Astrocyte (in vitro differentiated cells and primary cell): Measurements from ENCODE around the gene NDEL1. TPM values are rescaled to one million over a fixed set of nuclear protein-coding genes. Genes with fewer than 3 reads are reported as not detected.

Experiments used
- DNase-seq: peaks from one replicate; pipeline ENCODE4 v3.0.0-alpha.2; 2010; ENCODE audit warnings: low read depth
- FAIRE-seq: peaks from 2 replicates; lab custom pipeline; 2011; peaks lifted over from hg19 to GRCh38; lab: Jason Lieb, UNC
- H2AFZ ChIP-seq: 2 replicates; pipeline ENCODE4 v1.6.0; 2012; ENCODE audit warnings: low read depth, low read length, inconsistent platforms
- H3K27ac ChIP-seq: 2 replicates; pipeline ENCODE4 v1.5.1; 2011; ENCODE audit warnings: low read depth, low read length, inconsistent platforms
- H3K27me3 ChIP-seq: 2 replicates; pipeline ENCODE4 v1.6.0; 2011; ENCODE audit warnings: low read length, inconsistent platforms; ENCODE audit not compliant: insufficient read depth
- H3K36me3 ChIP-seq: 2 replicates; pipeline ENCODE4 v1.5.1; 2011; ENCODE audit warnings: low read length, inconsistent platforms; ENCODE audit not compliant: insufficient read depth
- H3K4me1 ChIP-seq: 2 replicates; pipeline ENCODE4 v1.5.1; 2011; ENCODE audit warnings: low read length, inconsistent platforms; ENCODE audit not compliant: insufficient read depth
- H3K4me2 ChIP-seq: 2 replicates; pipeline ENCODE4 v1.6.0; 2012; ENCODE audit warnings: low read length, inconsistent platforms
- H3K4me3 ChIP-seq: 2 replicates; pipeline ENCODE4 v1.5.1; 2011; ENCODE audit warnings: low read depth, mild to moderate bottlenecking, low read length, inconsistent platforms; ENCODE audit not compliant: insufficient read depth
- H3K79me2 ChIP-seq: 2 replicates; pipeline ENCODE4 v1.6.0; 2012; ENCODE audit warnings: mild to moderate bottlenecking, low read length, inconsistent platforms; ENCODE audit not compliant: insufficient read depth
- H3K9ac ChIP-seq: 2 replicates; pipeline ENCODE4 v1.6.0; 2012; ENCODE audit warnings: mild to moderate bottlenecking, low read length, inconsistent platforms
- H3K9me3 ChIP-seq: 2 replicates; pipeline ENCODE4 v1.5.1; 2012; ENCODE audit warnings: low read depth, mild to moderate bottlenecking, low read length, inconsistent platforms; ENCODE audit not compliant: insufficient read depth
- H4K20me1 ChIP-seq: 2 replicates; pipeline ENCODE4 v1.6.0; 2012; ENCODE audit warnings: low read length, inconsistent platforms; ENCODE audit not compliant: insufficient read depth
- H3K27ac Mint-ChIP-seq: one replicate; pipeline ENCODE4 v1.8.0; 2021; ENCODE audit warnings: mild to moderate bottlenecking, mixed read lengths; ENCODE audit not compliant: unreplicated experiment
- H3K27me3 Mint-ChIP-seq: one replicate; pipeline ENCODE4 v1.8.0; 2021; ENCODE audit warnings: low read depth, mixed read lengths; ENCODE audit not compliant: unreplicated experiment
- H3K36me3 Mint-ChIP-seq: one replicate; pipeline ENCODE4 v1.8.0; 2021; ENCODE audit warnings: low read depth, mixed read lengths; ENCODE audit not compliant: unreplicated experiment
- H3K4me1 Mint-ChIP-seq: one replicate; pipeline ENCODE4 v1.8.0; 2021; ENCODE audit warnings: low read depth, mixed read lengths; ENCODE audit not compliant: unreplicated experiment
- H3K4me3 Mint-ChIP-seq: one replicate; pipeline ENCODE4 v1.8.0; 2021; ENCODE audit warnings: mild to moderate bottlenecking, moderate library complexity, mixed read lengths; ENCODE audit not compliant: unreplicated experiment
- H3K9me3 Mint-ChIP-seq: one replicate; pipeline ENCODE4 v1.8.0; 2021; ENCODE audit warnings: mild to moderate bottlenecking, mixed read lengths; ENCODE audit not compliant: unreplicated experiment
- EZH2 ChIP-seq: IDR thresholded peaks from 2 replicates; pipeline ENCODE4 v1.6.1; 2012; ENCODE audit warnings: mild to moderate bottlenecking, low read length, inconsistent platforms; ENCODE audit not compliant: insufficient read depth
- total RNA-seq: library from RNA; stranded (reverse); gene quantifications from 2 replicates; pipeline ENCODE4 v1.2.1, GENCODE V29; 2021
- TF ChIP-seq, protein P1 (sequence below): IDR thresholded peaks from 2 replicates; pipeline ENCODE4 v1.5.1; 2011; ENCODE audit warnings: low read depth, mild to moderate bottlenecking, inconsistent platforms, low read length, moderate library complexity; ENCODE audit not compliant: insufficient read depth

NDEL1 gene
- total RNA-seq, 1 donor from 2014 or later, result 102 TPM

DNA sequence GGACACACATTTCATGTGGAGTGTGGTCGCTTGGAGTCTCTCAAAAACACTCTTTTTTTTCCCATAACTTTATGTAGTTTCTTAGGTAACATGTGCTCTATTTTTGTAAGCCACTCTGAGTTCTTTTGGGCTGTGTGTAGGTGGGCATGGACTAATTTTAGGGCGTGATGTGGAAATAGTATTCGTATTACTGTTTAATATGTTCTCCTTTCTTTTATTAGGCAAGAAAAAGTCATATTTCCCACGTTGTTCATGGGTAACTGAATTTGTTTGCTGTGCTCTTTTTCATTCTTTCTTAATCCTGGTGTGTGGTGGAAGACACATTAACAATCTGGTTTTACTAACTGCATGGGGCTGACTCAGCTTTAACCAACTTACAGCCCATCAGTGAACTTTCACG, 27.4 kb downstream of the NDEL1 start:
- Histone ChIP-seq H3K36me3 (peaks cover 71% of the 10 kb centered on the region), H2AFZ (no peak overlapping the region), H3K4me2 (no peak overlapping the region), H3K27ac (no peak overlapping the region), H3K9me3 (no peaks in the 10 kb centered on the region), H3K4me1 (no peaks in the 10 kb centered on the region), H3K27me3 (no peaks in the 10 kb centered on the region), H4K20me1 (peaks cover 99% of the 10 kb centered on the region), H3K4me3 (no peak overlapping the region), H3K79me2 (peaks cover 97% of the 10 kb centered on the region), H3K9ac (no peak overlapping the region)
- Mint-ChIP-seq H3K27me3 (no peaks in the 10 kb centered on the region), H3K4me3 (no peak overlapping the region), H3K36me3 (peaks cover 19% of the 10 kb centered on the region), H3K27ac (no peak overlapping the region), H3K9me3 (no peaks in the 10 kb centered on the region), H3K4me1 (peaks cover 16% of the 10 kb centered on the region)
- FAIRE-seq, result no peak
- DNase-seq, result no peak
- TF ChIP-seq, protein P1, sequence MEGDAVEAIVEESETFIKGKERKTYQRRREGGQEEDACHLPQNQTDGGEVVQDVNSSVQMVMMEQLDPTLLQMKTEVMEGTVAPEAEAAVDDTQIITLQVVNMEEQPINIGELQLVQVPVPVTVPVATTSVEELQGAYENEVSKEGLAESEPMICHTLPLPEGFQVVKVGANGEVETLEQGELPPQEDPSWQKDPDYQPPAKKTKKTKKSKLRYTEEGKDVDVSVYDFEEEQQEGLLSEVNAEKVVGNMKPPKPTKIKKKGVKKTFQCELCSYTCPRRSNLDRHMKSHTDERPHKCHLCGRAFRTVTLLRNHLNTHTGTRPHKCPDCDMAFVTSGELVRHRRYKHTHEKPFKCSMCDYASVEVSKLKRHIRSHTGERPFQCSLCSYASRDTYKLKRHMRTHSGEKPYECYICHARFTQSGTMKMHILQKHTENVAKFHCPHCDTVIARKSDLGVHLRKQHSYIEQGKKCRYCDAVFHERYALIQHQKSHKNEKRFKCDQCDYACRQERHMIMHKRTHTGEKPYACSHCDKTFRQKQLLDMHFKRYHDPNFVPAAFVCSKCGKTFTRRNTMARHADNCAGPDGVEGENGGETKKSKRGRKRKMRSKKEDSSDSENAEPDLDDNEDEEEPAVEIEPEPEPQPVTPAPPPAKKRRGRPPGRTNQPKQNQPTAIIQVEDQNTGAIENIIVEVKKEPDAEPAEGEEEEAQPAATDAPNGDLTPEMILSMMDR, result no peak
- no peak for TF ChIP-seq EZH2

DNA sequence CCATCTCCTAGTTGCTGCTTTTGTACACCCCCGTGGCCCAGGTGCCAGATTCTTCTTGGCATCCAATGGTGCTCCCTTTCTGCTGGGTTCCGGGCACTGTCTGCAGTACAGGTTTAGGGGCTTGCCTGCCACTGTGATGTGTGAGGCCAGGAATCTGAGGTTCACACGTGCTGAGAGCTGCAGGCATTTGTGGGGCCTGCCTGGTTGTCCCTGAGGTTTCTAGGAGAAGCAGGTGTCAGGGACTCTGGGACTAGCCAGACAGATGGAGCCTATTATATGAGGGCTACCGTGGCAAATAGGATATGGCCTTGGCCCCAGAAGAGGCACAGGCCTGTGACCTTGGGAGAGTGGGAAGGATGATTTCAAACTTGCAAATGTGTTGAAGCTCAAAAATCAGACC, 29.3 kb downstream of the NDEL1 start:
- no peak overlapping the region for H3K27ac Mint-ChIP-seq
- Histone ChIP-seq H3K36me3 (peaks cover 71% of the 10 kb centered on the region), H3K27me3 (no peaks in the 10 kb centered on the region), H3K4me2 (no peak overlapping the region), H3K4me3 (no peak overlapping the region), H4K20me1 (peaks cover 98% of the 10 kb centered on the region), H3K27ac (no peak overlapping the region), H3K9ac (no peak overlapping the region), H3K4me1 (no peaks in the 10 kb centered on the region), H3K79me2 (peaks cover 91% of the 10 kb centered on the region), H2AFZ (no peak overlapping the region), H3K9me3 (no peaks in the 10 kb centered on the region)
- H3K4me3 Mint-ChIP-seq, result no peak overlapping the region
- peaks cover 18% of the 10 kb centered on the region for H3K36me3 Mint-ChIP-seq
- TF ChIP-seq, protein P1, result no peak
- no peaks in the 10 kb centered on the region for H3K27me3 Mint-ChIP-seq
- H3K9me3 Mint-ChIP-seq, result no peaks in the 10 kb centered on the region
- no peak for FAIRE-seq
- no peak for DNase-seq
- peaks cover 16% of the 10 kb centered on the region for H3K4me1 Mint-ChIP-seq

DNA sequence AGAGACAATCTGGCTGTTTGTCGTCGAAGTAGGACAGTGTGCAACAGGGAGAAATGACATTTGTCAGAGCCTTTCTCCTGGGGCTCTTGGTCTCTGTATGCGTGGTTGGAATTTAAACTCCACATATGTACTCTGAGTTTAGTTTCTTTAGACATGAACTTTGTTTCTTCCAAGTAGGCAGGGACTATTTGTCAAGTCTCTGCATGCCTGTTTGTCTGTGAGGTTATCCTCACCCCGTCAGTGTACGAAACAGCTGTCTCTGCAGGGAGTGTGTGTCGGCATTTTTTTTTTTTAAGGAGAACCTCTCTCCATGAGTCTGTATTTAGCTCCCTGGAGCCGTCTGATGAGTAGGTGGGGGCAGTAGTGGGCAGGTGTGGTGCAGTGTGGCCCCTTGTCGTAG, 29.7 kb downstream of the NDEL1 start:
- no peak overlapping the region for H3K4me2 ChIP-seq
- no peak for FAIRE-seq
- no peaks in the 10 kb centered on the region for H3K27me3 Mint-ChIP-seq

More for the DNA sequence above, 29.7 kb downstream of the NDEL1 start:
- Histone ChIP-seq H3K4me3 (no peak overlapping the region), H4K20me1 (peaks cover 98% of the 10 kb centered on the region), H3K4me1 (peaks cover 4% of the 10 kb centered on the region), H2AFZ (no peak overlapping the region), H3K9me3 (no peaks in the 10 kb centered on the region), H3K79me2 (peaks cover 89% of the 10 kb centered on the region), H3K27me3 (no peaks in the 10 kb centered on the region), H3K27ac (no peak overlapping the region), H3K36me3 (peaks cover 67% of the 10 kb centered on the region), H3K9ac (no peak overlapping the region)
- H3K4me1 Mint-ChIP-seq, result peaks cover 18% of the 10 kb centered on the region
- no peak overlapping the region for H3K4me3 Mint-ChIP-seq
- no peaks in the 10 kb centered on the region for H3K9me3 Mint-ChIP-seq
- no peak overlapping the region for H3K27ac Mint-ChIP-seq
- peaks cover 21% of the 10 kb centered on the region for H3K36me3 Mint-ChIP-seq
- DNase-seq, result no peak
- TF ChIP-seq, protein P1, result no peak
- no peak for TF ChIP-seq EZH2
